Glutamatergic neuron (in vitro differentiated cells): ENCODE measurements around the gene PSEN1. TPM values are rescaled to one million over a fixed set of nuclear protein-coding genes. Genes with fewer than 3 reads are reported as not detected.

Source experiments
- DNase-seq: peaks from one replicate; pipeline ENCODE4 v3.0.0; 2022
- H3K27ac Mint-ChIP-seq: one replicate; pipeline ENCODE4 v1.8.0; 2020; ENCODE audit warnings: mild to moderate bottlenecking, mixed read lengths, inconsistent platforms; ENCODE audit not compliant: unreplicated experiment
- H3K27me3 Mint-ChIP-seq: one replicate; pipeline ENCODE4 v1.8.0; 2020; ENCODE audit warnings: mild to moderate bottlenecking, moderate library complexity, mixed read lengths, inconsistent platforms; ENCODE audit not compliant: unreplicated experiment
- H3K36me3 Mint-ChIP-seq: one replicate; pipeline ENCODE4 v1.8.0; 2020; ENCODE audit warnings: mild to moderate bottlenecking, mixed read lengths, inconsistent platforms; ENCODE audit not compliant: unreplicated experiment
- H3K4me1 Mint-ChIP-seq: one replicate; pipeline ENCODE4 v1.8.0; 2020; ENCODE audit warnings: mild to moderate bottlenecking, low read depth, mixed read lengths, inconsistent platforms; ENCODE audit not compliant: unreplicated experiment
- H3K4me3 Mint-ChIP-seq: one replicate; pipeline ENCODE4 v1.8.0; 2020; ENCODE audit warnings: mild to moderate bottlenecking, mixed read lengths, inconsistent platforms; ENCODE audit not compliant: unreplicated experiment
- H3K9me3 Mint-ChIP-seq: one replicate; pipeline ENCODE4 v1.8.0; 2020; ENCODE audit warnings: mild to moderate bottlenecking, moderate library complexity, mixed read lengths, inconsistent platforms; ENCODE audit not compliant: unreplicated experiment
- CTCF ChIP-seq: fragments of 200-600 bp; sonication (generic); IDR thresholded peaks from one replicate; pipeline ENCODE4 v1.5.0; 2021; ENCODE audit not compliant: partially characterized antibody, unreplicated experiment
- total RNA-seq: library from RNA; stranded (reverse); fragmentation: NEBNext Ultra II Directional; extraction: Animal tissue kit (Norgen Biotek cat#: 25700); gene quantifications from one replicate; pipeline ENCODE4 v1.2.1, GENCODE V29; 2021; ENCODE audit not compliant: unreplicated experiment

Gene PSEN1
- total RNA-seq, 1 donor from 2014 or later: 79.7 TPM

DNA sequence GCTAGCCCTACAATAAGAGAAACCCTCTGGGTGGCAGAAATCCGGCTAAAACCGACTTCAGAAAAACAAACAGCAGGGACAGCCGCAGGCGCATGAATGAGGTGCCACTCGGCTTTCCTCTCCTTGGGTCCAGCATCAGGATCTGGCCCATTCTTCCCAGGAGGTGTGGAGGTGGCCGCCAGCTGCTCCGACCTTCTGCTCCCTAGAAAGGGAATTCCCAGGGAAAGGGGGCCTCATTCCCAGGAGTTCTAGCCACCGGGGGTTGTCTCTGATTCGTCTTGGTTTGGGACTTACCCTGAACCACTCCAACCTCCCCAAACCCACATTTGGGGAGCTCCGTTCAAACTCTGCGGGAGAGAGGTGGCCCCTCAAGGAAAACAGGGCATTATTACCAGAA lies 114.0 kb downstream of the PSEN1 start:
- H3K4me1 Mint-ChIP-seq: peaks cover 9% of the 10 kb centered on the region
- no peak overlapping the region for H3K27ac Mint-ChIP-seq
- peaks cover 3% of the 10 kb centered on the region for H3K27me3 Mint-ChIP-seq
- H3K36me3 Mint-ChIP-seq: no peaks in the 10 kb centered on the region
- H3K4me3 Mint-ChIP-seq: no peak overlapping the region
- no peak for DNase-seq
- H3K9me3 Mint-ChIP-seq: peaks cover 8% of the 10 kb centered on the region
- TF ChIP-seq CTCF: no peak

DNA sequence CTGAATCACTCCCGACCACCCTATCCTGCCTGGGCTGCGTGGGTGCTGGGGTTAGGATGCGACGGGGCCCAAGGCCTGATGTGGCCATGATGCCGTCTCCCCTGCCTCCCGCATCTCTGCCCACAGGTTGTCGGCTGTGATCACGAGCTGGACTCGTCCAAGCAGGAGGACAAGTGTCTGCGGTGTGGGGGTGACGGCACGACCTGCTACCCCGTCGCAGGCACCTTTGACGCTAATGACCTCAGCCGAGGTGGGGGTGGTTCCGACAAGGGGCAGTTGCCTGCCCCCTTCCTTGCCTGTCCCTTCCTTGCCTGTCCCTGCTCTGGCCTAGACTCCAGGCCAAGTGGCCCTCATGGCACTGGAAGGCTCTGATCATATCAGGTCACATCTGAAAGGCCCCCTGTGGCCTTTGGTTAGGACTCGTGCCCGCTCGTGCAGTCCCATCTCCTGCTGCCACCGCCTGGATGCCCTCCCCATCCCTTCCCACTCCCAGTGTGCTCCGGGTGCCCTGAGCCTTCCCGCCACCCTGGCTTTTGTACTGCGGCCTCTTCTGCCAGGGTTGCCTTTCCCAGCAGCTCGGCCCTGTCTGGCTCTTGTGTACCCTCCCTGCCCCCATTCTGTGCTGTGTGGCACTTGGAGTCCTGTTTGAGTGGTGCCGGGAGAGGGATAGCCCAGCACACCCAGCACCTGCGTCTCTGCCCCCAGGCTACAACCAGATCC lies 114.6 kb downstream of the PSEN1 start:
- Mint-ChIP-seq H3K4me3 (no peak overlapping the region), H3K27ac (no peak overlapping the region), H3K36me3 (no peaks in the 10 kb centered on the region), H3K27me3 (peaks cover 3% of the 10 kb centered on the region), H3K4me1 (peaks cover 9% of the 10 kb centered on the region), H3K9me3 (peaks cover 8% of the 10 kb centered on the region)
- TF ChIP-seq CTCF: no peak
- peak; percentile 25 for DNase-seq

DNA sequence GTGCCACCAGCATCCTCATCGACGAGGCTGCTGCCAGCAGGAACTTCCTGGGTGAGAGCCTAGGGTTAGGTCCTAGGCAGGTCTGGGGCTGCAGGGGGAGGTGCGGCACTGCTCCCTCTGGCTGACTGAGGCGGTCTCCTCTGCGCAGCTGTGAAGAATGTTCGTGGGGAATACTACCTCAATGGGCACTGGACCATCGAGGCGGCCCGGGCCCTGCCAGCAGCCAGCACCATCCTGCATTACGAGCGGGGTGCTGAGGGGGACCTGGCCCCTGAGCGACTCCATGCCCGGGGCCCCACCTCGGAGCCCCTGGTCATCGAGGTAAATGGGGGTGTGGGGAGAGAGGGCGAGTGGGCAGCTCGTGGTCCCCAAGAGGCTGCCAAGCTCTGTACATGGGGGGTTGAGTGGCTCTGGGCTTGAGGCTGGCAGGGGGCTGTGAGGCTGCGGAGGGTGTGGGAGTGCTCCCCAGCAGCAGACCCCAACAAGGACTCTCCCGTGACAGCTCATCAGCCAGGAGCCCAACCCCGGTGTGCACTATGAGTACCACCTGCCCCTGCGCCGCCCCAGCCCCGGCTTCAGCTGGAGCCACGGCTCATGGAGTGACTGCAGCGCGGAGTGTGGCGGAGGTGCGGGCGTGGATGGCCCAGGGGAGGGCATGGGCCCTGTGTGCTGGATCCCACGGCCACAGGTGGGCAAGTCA lies 115.4 kb downstream of the PSEN1 start:
- TF ChIP-seq CTCF: no peak
- H3K4me3 Mint-ChIP-seq: no peak overlapping the region
- peaks cover 1% of the 10 kb centered on the region for H3K27me3 Mint-ChIP-seq
- peaks cover 7% of the 10 kb centered on the region for H3K4me1 Mint-ChIP-seq
- DNase-seq: no peak
- H3K27ac Mint-ChIP-seq: no peak overlapping the region
- H3K36me3 Mint-ChIP-seq: no peaks in the 10 kb centered on the region
- H3K9me3 Mint-ChIP-seq: peaks cover 8% of the 10 kb centered on the region

GRCh38 chr14:73252491-73253322 lies 116.4 kb downstream of the PSEN1 start:
- H3K4me3 Mint-ChIP-seq: no peak overlapping the region
- no peak overlapping the region for H3K27ac Mint-ChIP-seq
- H3K4me1 Mint-ChIP-seq: peaks cover 3% of the 10 kb centered on the region
- TF ChIP-seq CTCF: no peak
- peaks cover 5% of the 10 kb centered on the region for H3K9me3 Mint-ChIP-seq
- H3K36me3 Mint-ChIP-seq: no peaks in the 10 kb centered on the region
- no peak for DNase-seq
- H3K27me3 Mint-ChIP-seq: peaks cover 1% of the 10 kb centered on the region
